Activated naive CD4-positive, alpha-beta T cell (primary cell): ENCODE data around the gene NKX2-3.

Experiments
- DNase-seq, 4 experiments: peaks; one replicate each; lab custom pipeline; 2025; lab: John Stamatoyannopoulos, UW

The NKX2-3 gene

GRCh38 chr10:99532687-99533495 lies at the start of gene NKX2-3:
Gene NKX2-3, plus strand, starts transcription at chr10:99532942. Its CDS starts 190 bp downstream, at chr10:99533132.
- DNase-seq, result no peak

GRCh38 chr10:99484626-99485581 lies 47.8 kb upstream of the NKX2-3 start:
- no peak for DNase-seq

- no peak for DNase-seq
Observed at GRCh38 chr10:99487125-99487807, 45.5 kb upstream of the NKX2-3 start.

GRCh38 chr10:99489271-99489670 lies 43.5 kb upstream of the NKX2-3 start:
- DNase-seq, result no peak

- no peak for DNase-seq
Observed at GRCh38 chr10:99497343-99498025, 35.3 kb upstream of the NKX2-3 start.

- no peak for DNase-seq
Observed at GRCh38 chr10:99506416-99506815, 26.3 kb upstream of the NKX2-3 start.

- DNase-seq, result no peak
Observed at GRCh38 chr10:99507265-99507664, 25.5 kb upstream of the NKX2-3 start.

- no peak for DNase-seq
Observed at GRCh38 chr10:99513061-99513460, 19.7 kb upstream of the NKX2-3 start.

- DNase-seq, result no peak
Observed at GRCh38 chr10:99519690-99520039, 13.1 kb upstream of the NKX2-3 start.

GRCh38 chr10:99520040-99520846 lies 12.5 kb upstream of the NKX2-3 start:
- DNase-seq, result no peak

GRCh38 chr10:99520847-99521764 lies 11.6 kb upstream of the NKX2-3 start:
- DNase-seq, result no peak

GRCh38 chr10:99521765-99522469 lies 10.8 kb upstream of the NKX2-3 start:
- DNase-seq, result no peak

GRCh38 chr10:99522470-99523250 lies 10.1 kb upstream of the NKX2-3 start:
- no peak for DNase-seq

GRCh38 chr10:99523251-99523773 lies 9.4 kb upstream of the NKX2-3 start:
- no peak for DNase-seq

GRCh38 chr10:99524050-99524666 lies 8.6 kb upstream of the NKX2-3 start:
- no peak for DNase-seq

- DNase-seq, result no peak
Observed at GRCh38 chr10:99524736-99525380, 7.9 kb upstream of the NKX2-3 start.

- no peak for DNase-seq
Observed at GRCh38 chr10:99525897-99526296, 6.8 kb upstream of the NKX2-3 start.
